ENCODE measurements around the gene CLCN6. TPM values are rescaled to one million over a fixed set of nuclear protein-coding genes. Genes with fewer than 3 reads are reported as not detected.

CLCN6 gene, protein sequence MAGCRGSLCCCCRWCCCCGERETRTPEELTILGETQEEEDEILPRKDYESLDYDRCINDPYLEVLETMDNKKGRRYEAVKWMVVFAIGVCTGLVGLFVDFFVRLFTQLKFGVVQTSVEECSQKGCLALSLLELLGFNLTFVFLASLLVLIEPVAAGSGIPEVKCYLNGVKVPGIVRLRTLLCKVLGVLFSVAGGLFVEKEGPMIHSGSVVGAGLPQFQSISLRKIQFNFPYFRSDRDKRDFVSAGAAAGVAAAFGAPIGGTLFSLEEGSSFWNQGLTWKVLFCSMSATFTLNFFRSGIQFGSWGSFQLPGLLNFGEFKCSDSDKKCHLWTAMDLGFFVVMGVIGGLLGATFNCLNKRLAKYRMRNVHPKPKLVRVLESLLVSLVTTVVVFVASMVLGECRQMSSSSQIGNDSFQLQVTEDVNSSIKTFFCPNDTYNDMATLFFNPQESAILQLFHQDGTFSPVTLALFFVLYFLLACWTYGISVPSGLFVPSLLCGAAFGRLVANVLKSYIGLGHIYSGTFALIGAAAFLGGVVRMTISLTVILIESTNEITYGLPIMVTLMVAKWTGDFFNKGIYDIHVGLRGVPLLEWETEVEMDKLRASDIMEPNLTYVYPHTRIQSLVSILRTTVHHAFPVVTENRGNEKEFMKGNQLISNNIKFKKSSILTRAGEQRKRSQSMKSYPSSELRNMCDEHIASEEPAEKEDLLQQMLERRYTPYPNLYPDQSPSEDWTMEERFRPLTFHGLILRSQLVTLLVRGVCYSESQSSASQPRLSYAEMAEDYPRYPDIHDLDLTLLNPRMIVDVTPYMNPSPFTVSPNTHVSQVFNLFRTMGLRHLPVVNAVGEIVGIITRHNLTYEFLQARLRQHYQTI
- total RNA-seq: 13.3 and 15.1 TPM in 2 replicates

DNA sequence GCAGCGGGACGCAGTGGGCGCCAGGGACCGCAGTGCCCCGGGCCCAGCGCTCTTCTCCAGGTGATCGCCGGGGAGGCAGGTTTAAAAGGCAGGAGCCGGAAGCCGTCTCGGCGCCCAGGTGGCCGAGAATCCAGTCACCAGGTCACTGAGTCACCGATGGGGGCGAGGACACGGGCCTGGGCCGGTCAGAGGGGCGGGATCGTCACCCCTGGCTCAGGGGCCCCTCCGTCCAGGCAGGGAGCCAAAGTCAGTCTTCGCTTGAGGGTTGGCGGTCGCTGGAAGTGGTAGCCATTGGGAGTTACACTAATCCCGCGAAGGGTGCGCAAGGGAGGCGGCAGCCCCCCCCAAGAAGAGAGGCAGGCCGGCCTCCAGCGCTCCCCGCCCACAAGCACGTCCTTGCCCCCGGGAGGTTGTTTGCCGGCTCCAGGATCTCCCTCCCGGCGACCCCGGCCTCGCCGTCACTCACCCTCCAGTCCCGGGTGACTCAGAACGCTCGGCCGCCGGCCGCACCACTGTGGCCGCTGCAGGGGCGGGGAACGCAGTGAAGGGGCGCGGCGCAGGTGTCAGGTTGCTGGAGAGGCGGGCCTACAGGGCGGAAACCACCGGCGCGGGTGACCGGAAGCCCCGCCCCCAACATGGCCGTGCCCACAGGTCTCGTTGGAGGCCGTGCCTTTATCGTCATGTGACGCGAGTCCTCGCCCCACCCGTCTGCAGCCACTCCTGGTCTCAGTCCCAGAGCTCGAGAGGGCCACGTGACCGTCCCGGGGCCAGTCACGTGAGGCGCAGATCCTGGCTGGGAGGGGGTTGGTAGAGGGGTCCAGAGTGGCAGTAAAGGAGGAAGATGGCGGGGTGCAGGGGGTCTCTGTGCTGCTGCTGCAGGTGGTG lies at the start of gene CLCN6, which contains the start of gene MTHFR:
CLCN6 (plus strand) TSS at position 770 of the 885 bp plus-strand sequence; CDS start at position 842, 72 bp downstream.
MTHFR (minus strand) TSS at position 543 of the 885 bp plus-strand sequence. CDS start 2,848 bp downstream, outside the sequence.
- intact Hi-C loops (cut with micrococcal nuclease): loop anchor here (1.0 to 5.0 kb wide), 5 partner anchors 69 to 793 kb away; partner anchors contain the start of genes AGTRAP, MFN2, MTOR and TARDBP

DNA sequence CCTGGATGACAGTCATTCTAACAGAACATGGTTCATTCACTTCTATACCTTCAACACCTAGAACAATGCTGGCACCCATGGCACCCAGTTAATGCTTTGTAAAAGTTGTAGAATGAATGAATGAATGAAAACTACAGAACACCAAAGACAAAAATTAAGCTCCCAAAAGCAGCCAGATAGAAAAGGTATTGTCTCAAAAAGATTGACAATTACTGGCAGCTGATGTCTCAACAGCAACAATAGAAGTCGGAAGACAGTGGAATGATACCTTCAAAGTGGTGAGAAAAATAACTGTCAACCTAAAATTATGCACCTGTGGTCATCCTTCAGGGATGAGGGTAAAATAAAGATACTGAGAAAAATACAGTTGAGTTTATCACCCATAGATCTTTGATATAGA lies 48.9 kb upstream of the CLCN6 start:
- intact Hi-C loops (cut with micrococcal nuclease): no loop called here

DNA sequence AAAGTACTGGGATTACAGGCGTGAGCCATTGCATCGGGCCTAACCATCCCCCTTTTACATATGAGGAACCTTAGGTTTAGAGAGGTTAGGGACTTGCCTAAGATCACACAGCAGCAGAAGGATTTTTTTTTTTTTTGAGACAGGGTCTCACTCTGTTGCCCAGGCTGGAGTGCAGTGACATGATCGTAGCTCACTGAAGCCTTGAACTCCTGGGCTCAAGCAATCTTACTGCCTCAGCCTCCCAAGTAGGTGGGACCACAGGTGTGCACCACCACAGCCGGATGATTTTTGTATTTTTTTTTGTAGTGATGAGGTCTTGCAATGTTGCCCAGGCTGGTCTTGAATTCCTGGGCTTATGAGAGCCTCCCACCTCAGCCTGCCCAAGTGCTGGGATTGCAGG lies 46.2 kb upstream of the CLCN6 start:
- intact Hi-C loops (cut with micrococcal nuclease): no loop called here

DNA sequence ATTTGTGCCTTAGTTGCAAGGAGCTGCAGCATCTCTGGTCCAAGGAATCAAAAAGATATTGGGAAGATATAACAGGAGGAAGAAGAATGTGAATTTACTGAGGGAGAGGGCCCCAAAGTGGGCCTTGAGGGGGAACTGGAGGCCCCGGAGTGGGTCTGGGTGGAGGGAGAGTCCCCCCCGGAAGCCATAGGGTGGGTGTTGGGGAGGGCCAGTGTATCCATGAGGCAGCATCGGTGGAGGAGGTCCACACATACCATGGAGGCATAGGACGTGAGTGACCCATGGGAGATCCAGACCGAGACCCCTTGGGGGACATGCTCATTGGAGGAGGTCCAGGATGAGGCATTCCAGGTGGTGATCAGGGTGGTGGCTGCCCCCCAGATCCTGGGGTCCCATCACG lies 44.7 kb upstream of the CLCN6 start:
- intact Hi-C loops (cut with micrococcal nuclease): no loop called here

DNA sequence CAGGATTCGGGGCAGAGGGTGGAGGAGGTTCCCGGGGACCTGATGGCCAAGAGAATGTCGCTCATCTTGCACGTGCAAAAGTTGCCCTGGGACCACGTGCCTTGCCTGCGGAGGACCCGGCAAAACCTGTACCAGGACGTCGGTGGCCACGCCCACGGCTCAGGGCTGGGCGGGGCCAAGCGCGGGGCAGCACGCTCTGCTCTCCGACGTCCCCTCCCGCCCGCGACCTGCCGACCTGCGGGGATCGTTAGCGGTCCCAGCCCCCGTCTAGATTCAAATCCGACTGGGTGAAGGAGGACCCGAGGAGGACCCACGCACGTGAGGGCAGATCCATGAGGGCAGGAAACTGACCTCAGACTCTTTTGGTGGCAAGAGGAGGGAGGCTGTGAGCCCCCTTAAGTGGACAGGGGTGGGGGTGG lies 44.0 kb upstream of the CLCN6 start, which contains the start of gene C1orf167:
C1orf167 (plus strand) TSS at position 206 of the 419 bp plus-strand sequence. CDS start 2,208 bp downstream, outside the sequence.
- intact Hi-C loops (cut with micrococcal nuclease): no loop called here

DNA sequence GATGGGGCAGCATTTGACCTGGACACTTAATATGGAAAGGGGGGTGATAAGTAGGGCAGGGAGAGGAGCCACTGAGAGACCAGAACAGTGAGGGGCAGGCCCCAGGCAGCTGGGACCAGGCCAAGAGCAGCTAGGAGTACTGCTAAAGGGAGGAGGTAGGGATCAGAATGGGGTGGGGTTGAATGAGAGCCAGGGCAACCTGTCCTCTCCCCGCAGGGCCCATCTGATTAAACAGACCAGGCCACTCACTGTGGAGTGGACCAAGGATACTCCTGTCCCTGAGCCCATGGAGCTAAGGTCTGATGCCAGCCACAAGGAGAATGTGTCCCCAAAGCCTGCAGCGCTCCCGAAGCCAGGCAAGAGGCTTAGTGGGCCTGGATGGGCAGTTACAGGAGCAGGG lies 41.9 kb upstream of the CLCN6 start:
- intact Hi-C loops (cut with micrococcal nuclease): no loop called here

DNA sequence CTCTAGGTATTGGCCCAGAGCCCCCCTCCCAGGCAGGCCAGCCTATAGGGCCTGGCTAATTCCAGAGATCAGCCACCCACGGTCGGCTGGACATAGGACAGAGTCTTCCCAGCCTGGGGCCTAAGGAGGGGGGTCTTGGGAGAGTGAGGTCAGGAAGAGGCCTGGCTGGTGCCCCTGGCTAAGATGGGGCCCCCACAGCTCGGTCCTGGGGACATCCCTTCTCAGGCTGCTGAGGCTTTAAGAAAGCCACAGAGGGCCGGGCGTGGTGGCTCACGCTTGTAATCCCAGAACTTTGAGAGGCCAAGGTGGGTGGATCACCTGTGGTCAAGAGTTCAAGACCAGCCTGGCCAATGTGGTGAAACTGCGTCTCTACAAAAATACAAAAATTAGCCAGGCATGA lies 41.5 kb upstream of the CLCN6 start:
- intact Hi-C loops (cut with micrococcal nuclease): no loop called here

DNA sequence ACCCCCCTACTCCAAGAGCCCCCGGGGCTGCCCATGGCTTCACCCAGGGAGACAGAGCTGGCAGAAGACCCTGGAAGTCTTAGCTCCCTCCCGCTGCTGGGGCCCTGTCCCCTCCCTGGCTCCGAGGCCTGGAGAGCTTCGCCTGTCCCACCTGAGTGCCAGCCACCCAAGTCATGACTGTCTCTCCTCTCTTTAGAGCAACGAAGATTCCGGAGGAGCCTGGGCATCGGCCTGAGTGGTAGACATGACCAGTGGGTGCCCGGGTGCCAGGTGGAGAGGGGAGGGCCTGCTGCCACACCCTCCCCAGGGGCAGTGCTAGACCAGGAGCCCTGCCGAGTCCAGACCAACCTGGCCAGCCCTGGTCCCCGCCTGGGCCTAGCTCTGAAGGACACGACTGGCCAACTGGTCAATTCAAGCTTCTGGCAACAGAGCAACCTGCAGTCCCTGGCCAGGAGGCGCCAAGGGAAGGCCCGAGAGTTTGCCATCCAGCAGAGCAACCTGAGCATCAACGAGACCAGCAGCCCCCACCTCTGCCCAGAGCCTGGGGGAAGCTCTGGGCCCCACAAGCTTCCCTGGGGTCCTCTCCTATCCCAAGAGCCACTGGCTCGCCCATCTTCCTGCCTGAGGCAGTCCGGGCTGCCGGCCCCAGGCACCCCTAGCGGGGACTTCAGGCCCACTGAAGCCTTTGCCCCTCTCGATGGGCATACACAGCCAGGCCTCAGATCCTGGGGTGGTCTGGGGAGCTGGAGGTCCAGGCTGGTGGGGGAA lies 40.1 kb upstream of the CLCN6 start:
- intact Hi-C loops (cut with micrococcal nuclease): no loop called here

DNA sequence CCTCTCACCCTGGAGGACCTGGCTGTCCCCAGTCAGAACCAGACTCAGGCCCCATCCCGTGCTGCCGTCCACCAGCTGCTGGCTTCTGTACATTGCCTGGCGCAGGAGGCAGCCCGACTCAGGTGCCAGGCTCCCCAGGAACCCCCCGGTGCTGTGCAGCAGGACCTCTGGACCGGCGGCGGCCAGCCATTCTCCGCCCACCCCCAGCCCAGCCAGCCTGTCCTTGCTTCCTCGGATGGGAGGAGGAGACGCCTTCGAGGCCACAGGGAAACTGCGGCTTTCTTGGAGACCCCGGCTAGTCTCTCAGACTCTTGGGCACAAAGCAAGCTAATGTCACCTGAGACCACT lies 39.6 kb upstream of the CLCN6 start:
- intact Hi-C loops (cut with micrococcal nuclease): no loop called here

DNA sequence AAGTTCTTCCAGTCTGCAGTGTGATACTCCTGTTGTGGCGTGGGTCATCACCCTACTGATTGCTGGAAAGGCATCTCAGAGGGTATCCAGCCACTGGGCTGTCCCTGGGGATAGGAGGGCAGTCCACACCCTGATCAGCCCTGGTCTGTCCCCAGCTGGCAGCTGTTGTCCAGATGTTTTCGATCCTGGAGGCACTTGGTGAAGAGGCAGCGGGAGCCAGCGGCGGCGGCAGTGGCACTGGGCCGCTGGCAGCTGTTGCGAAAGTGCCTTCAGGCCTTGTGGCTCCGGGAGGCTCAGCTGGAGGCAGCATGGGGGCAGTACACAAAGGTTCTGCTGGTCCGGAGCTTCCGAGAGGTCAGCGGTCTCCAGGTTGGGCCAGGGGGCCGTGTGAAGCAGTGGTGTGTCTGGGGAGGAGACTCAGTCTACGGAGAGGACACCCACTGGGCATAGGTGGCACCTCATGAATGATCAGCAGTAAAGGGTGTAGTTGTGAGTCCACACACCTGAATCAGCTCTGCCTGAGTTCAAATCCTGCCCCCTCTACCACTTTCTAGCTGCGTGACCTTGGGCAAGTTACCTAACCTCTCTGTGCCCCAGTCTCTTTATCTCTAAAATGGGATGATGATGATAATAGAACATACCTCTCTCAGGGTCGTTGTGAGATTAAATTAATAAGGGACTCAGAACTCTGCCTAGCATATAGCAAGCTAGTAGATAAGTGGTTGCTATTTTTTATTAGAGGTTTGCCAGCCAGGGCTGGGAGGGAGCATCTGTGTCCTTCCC lies 37.9 kb upstream of the CLCN6 start:
- intact Hi-C loops (cut with micrococcal nuclease): no loop called here

DNA sequence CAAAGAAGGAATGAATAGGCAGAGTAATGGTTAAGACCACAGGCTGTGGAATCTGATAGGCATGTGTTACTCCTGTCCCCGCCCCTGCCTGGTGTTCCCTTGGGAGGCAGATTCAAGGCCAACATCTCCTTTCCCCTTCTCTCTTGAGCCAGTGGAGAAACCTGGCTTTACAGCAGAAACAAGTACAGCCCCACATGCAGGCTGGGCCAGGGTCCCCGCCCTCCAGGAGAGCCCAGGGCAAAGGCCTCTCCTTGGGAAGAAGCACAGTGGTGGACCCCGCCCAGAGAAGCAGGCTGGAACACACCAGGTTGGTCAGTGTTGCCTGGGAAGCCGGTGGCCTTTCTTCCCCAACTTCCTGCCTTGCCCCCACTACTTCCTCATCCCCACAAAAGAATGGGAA lies 37.2 kb upstream of the CLCN6 start:
- intact Hi-C loops (cut with micrococcal nuclease): no loop called here

DNA sequence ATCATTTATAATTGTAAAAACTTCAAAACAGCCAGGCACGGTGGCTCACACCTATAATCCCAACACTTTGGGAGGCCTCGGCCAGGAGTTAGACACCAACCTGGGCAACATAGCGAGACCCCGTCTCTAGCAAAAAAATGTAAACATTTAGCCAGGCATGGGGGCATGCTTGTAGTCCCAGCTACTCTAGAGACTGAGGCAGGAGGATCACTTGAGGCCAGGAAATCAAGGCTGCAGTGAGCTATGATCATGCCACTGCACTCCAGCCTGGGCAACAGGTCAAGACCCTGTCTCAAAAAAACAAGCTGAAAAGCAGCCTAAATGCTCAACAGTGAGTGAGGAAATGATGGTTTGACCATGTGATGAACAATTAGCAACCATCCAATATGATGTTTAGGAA lies 36.7 kb upstream of the CLCN6 start:
- intact Hi-C loops (cut with micrococcal nuclease): no loop called here

DNA sequence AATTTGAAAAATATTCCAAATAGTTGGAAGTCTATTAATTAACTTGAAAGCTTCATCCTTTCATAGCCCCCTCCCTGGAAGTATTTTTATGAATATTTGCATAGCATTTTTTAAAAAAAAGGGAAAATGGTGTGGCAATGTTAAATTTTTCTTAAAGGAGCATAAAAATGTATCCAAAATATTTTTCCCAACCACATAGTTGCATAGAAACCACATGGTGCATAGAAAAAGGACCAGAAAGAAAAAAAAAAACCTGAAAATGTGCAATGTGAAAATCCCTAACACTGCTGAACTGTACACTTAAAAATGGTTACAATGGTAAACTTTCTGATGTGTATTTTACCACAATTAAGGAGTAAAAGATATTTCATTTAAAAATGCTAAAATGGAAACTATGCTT lies 36.0 kb upstream of the CLCN6 start:
- intact Hi-C loops (cut with micrococcal nuclease): no loop called here

DNA sequence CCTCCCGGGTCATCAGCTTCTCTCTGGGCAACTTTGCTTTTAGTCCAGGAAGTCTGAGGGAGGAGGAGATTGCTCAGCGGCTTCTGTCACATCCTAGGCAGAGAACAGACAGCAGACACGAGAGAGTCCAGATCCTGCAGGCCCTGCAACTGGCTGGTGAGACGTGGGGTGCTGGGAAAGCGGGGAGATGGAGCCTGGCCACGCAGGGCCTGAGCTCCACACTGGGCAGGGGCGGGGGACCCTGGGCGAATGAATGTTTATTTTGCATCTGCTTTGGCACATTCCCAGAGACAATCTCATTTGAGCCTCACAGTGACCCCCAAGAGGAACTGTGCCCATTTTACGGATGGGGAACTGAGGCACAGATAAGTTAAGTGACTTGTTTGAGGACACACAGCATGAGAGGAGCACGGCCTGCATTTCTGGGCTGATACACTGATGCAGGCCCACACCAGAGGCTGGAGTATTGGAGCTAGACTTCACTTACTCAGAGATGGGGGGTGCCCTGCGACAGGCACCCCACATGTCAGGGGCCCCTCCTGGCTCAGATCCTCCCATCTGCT lies 34.4 kb upstream of the CLCN6 start:
- intact Hi-C loops (cut with micrococcal nuclease): no loop called here

DNA sequence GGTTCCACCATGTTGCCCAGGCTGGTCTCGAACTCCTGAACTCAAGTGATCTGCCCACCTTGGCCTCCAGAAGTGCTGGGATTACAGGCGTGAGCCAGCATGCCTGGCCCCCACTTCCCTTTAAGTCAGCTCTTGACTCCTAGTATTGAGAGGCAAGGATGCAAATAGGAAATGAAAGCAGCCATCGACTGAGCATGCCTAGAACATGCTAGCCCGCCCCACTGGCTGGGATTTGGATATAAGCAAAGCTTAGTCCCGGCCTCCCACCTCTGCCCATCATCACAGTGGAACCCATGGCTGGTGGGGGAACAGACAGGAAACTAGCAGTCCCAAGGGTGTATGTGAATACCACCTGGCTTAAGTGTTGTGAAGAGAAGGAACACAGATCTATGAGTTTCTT lies 33.5 kb upstream of the CLCN6 start:
- intact Hi-C loops (cut with micrococcal nuclease): no loop called here

DNA sequence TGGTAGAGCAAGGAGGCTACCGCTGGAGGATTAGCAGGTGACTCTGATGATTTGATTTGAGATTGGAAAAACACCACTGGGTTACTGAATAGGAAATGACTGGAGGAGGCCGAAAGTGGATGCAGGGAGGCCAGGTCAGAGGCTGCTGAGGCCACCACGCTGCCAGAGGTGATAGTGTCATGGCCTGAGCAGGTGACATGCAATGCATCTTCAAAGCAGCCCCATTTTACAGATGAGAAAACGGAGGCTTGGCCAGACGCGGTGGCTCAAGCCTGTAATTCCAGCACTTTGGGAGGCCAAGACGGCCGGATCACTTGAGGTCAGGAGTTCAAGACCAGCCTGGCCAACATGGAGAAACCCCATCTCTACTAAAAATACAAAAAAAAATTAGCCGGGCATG lies 31.2 kb upstream of the CLCN6 start:
- intact Hi-C loops (cut with micrococcal nuclease): no loop called here

DNA sequence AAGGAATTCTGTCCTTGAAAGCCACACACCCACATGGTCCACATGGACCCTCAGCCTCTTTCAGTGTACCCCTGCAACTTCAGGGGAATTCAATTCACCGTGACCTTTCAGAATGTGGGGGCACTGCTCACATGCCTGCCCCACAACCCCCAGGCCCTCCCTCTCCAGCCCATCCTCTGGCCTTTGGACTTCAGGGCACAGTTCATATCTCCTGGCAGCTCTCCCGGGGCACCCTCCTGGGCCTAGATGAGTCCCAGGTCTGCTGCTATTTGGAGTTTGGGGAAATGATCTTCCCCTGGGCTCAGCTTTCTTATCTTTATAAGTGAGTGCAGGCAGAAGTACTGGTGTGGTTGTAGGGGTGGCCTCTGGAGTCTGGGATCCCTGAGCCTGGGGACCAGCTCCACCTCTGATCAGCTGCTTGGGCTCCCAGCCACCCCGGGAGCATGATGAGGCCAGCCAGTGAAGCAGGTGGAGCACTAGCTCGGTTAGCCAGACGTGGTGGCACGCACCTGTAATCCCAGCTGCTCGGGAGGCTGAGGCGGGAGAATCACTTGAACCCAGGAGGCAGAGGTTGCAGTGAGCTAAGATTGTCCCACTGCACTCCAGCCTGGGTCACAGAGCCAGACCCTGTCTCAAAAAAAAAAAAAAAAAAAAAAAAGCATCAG lies 28.2 kb upstream of the CLCN6 start:
- intact Hi-C loops (cut with micrococcal nuclease): no loop called here

DNA sequence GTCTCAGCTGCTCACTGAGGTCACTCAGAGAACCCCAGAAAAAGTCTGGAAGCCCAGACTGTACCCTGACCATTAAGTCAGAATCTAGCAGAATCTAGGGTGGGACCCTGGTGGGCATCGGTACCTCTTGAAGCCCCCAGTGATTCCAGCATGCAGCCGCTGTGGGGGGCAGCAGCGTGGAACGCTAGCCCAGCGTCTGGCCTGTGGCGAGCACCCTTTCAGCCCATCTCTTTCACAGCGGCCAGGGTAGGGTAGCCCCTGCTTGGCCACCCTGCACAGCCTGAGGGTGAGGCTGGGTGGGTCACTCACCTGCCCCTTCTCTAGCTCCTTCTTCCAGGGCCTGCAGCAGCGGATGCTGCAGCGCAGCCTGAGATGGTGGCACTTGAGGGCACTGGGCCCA lies 27.7 kb upstream of the CLCN6 start:
- intact Hi-C loops (cut with micrococcal nuclease): no loop called here

All from T-helper 2 cell treated with Interferon-gamma antibody and Interleukin-4, amounts not matched to agents 100 ng/mL and 5 ng/mL, for 36 hours (primary cell).